ENCODE measurements around the gene ULK1.

Gene ULK1

DNA sequence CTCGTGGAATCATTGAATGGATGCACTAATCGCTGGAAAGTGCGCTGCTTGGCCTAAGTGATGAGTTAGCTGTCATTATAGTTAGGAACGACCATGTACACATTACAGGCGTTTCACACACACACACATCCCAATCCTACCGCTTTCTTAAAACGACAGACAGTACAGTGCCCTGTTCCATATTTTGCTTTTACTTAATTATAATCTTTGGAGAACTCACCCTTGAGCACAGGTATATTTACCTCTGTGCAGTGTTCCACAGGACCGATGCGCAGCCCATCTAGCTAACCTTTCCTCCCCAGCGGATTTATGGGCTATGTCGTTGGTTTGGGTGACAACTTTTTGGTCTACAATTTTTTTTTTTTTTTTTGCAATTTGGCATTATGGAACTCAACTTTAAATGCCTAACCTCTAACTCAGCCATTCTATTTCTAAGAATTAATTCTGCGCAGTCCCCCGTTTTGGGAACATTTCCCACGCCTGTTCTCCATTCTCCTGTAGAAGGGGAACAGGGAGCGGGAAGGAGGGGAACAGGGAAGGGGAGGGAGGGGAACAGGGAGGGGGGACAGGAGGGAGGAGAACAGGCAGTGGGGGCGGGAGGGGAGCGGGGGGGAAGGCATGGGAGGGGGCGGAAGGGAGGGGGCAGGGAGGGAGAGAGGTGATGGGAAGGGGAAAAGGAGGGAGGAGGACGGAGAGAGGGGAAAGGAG is 663 bp upstream of the ULK1 start:
- DNase-seq: no peak

DNA sequence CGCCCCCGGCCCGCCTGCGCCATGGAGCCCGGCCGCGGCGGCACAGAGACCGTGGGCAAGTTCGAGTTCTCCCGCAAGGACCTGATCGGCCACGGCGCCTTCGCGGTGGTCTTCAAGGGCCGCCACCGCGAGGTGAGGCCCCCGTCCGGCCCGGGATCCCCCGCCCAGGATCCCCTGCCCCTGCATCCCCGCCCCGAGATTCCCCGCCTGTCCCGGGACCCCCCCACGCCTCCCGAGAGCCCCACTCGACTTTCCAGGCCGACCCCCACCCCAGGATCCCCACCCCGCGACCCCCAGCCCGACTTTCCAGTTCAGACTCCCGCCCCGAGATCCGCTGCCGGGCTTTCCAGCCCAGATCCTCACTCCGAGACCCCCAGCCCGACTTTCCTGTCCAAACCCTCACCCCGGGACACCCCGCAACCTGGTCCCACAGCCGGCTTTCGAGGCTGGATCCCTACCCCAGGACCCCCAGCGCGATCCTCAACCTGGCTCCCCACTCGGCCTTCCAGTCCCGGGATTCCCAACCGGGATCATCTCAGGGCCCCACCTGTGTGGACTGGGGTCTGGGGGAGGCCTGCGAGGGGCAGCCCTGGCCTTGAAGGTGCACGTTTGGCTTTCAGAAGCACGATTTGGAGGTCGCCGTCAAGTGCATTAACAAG is 688 bp downstream of the ULK1 start:
- DNase-seq: no peak

DNA sequence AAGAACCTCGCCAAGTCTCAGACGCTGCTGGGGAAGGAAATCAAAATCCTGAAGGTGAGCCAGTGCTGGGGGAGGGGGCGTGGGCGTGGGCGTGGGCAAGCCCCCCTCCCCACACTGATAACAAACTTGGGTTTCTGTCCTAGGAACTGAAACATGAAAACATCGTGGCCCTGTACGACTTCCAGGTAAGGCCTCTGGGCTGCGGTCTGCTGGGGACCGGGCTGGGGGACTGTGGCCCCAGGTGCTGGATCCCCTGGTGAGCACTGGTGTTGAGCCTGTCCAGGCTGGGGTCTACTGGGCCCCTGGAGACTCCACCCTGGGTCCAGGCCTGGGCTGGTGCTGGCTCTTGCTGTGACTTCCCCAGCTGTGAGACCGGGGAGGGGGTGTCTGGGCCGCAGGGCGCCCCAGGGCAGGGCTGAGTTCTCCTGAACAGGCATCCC is 1.2 kb downstream of the ULK1 start:
- DNase-seq: no peak

DNA sequence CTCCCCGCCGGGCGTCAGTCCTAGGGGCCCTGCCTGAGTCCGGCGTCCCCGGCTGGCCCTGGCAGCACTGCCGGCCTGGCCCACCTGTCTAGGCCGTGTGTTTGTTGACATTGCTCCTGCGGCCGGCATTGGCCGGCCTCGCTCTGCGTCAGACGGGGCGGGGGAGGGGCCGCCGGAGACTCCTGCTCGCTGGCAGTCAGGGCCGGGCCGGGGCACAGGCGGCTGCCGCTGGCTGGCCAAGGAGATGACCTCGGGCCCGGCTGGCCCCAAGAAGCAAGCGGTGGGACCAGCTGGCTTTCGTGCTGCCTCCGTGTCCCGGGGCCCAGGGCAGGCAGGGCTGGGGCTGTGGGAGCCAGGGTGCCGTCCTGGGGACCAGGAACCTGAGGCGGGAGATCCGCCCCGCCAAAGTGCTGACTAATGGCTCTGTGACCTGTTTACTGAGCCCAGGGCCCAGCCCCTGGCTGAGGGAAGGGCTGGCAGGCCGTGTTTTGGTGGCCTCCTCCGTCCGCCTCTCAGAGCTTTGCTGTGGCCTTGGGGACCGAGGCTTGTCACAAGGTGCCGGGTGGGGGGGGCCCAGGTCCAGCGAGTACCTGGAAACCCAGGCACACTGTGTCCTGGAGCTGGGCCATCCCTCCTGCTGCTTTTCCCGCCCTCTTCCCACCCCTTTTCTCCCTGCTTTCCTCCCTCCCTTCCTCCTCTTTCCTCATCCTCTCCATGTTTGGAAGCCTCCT is 1.8 kb downstream of the ULK1 start:
- peak; percentile 83 for DNase-seq

DNA sequence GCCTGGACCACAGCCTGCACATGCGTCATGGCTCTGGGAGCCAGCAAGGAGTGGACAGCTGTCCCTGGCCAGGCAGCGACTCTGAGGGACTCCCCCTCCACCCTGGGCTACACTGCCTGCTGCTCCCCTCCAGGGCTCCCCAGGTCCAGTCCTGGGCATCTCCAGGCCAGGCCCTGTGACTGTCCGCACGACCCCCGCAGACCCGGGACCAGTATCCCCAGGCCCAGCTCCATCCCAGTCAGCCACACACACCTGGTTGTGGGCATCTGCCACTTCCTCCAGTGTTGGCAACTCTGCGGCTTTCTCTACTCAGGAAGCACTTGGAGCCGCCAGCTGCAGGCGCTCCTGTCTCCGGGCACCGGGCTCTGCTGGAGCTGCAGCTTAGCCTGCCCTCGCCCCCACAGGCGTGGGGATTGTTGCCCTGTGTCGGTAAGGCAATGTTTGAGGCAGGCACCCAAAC is 2.4 kb downstream of the ULK1 start:
- DNase-seq: no peak

DNA sequence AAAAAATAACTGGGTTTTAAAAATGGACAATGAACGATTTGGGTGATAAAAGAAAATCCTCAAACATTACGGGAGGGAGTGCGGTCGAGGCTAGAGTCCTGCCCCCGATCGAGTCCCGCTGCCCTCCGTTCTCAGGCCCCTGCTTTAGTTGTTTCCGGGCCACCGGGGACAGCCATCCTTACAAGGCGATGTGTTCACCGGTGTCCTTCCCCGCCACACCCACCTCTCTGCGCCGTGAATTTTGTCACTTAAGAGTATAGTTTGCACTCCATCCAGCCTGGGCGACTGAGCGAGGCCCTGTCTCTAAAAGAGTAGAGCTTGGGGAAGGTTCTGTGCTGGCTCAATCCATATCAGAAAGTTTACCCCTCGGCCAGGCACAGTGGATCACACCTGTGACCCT is 2.9 kb downstream of the ULK1 start:
- no peak for DNase-seq

DNA sequence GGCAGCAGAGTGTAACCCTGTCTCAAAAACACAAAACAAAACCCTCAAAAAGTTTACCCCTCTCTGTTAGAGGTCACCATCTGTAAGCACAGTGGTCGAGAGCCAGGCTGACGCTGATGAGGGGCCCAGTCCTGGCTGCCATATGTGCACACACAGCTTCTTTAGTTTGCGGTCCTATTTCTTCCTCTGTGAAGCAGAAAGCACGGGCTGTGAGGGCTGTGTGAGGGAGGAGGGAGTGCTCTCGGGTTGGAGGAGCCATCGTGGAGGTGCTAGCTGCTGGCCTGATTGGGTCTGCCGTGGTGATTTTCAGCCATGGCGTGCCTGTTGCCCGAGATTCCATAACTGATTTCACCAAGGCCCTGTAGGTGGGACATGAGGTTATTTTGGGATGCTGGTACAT is 3.5 kb downstream of the ULK1 start:
- DNase-seq: no peak

DNA sequence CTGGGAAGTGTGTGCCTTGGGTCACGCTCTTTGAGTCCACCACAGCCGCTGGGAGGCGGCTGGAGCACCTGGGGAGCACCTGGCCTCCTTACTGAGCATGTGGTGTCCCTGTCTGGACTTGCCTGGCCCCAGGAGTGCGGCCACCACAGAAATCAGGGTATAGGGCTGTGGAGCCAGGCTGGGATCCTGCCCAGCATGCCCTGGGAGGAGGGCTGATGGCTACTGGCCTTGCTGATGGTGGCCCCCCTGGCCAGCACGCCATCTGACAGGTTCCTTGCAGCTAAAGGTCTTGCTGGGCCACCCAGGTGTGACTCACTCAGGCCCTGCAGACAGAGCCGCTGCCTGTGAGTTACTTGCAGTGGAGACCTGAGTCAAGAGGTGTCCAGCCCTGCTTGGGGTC is 6.0 kb downstream of the ULK1 start:
- DNase-seq: no peak

DNA sequence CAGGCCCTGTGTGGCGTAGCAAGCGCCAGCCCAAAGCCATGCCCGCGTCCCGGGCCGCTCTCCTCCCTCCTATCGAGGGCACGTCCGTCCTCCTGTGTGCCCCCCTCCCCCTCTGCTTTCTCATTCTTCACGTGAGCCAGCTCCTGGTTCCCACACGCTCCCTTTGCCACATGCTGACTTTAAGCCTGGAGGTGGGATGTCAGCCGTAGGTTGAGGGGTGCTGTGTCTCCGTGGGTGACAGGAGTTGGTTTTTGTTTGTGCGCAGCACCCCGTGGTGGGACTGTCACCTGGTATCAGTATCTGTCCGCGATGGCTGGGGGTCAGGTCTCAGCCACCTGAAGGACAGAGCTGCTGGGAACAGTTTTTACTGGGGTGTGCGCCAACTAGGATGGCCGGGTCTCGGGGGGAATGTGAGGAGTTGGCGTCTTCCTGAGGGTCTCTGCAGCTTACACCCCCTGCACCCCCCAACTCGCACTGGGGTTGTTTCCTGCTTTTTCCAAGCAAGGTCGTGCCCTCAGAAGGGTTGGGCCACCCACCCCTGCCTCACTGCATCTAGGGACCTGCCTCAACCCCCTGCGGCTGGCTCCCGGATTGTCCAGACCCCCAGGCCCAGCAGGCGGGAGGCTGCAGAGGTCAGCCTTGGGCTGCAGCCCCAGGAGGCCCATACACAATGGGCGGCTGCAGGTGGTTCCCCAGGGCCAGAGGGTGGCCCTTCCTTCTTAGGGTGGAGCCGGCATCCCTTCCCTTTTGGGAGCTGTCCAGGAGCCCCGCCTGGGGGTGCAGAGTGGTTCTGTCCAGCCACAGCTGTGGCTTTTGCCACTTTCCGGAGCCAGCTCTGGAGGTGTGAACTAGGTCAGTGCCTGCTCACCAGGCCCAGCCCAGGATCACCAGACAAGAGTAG is 7.3 kb downstream of the ULK1 start:
- DNase-seq: no peak

DNA sequence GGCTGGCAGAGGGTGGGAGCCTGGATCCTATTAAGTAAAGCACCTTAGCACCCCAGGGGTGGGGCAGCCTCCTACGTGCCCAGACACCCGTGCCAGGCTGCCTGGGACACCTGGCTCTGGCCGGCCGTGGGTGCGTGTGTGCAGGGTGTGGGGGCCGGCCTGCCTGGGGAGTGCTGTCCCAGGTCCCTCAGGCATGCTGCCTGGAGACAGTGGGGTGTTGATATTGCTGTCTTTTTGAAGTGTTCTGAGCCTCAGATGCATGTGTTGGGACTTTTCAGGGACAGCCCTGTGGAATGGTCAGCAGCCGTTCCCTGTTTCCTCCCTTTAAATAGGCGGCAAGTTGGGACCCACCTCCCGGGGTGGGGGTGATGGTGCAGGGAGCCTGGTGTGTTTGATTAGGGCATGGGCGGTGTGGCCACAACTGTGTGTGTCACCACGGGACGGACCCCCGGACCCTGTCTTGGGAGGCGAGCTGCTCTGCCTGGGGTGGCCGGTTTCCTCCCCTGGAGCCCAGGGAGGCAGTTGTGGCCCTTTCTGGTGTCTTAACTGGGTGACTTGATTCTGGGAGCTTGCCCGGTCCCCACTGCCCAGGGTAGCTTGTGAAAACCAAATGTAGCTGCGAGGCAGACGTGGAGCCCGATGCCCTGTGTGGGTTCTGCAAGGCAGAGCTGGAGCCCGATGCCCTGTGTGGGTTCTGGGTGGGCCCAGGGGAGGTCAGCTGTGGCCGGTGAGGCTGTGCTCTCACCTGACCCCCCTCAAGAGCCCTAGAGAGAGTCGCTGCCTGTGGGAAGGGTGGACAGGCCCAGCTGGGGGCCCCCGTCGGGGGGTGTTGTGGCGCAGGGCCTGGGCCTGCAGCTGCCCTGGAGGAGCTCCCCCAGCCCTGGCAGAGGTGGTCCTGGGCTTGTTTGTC is 8.2 kb downstream of the ULK1 start:
- DNase-seq: no peak

DNA sequence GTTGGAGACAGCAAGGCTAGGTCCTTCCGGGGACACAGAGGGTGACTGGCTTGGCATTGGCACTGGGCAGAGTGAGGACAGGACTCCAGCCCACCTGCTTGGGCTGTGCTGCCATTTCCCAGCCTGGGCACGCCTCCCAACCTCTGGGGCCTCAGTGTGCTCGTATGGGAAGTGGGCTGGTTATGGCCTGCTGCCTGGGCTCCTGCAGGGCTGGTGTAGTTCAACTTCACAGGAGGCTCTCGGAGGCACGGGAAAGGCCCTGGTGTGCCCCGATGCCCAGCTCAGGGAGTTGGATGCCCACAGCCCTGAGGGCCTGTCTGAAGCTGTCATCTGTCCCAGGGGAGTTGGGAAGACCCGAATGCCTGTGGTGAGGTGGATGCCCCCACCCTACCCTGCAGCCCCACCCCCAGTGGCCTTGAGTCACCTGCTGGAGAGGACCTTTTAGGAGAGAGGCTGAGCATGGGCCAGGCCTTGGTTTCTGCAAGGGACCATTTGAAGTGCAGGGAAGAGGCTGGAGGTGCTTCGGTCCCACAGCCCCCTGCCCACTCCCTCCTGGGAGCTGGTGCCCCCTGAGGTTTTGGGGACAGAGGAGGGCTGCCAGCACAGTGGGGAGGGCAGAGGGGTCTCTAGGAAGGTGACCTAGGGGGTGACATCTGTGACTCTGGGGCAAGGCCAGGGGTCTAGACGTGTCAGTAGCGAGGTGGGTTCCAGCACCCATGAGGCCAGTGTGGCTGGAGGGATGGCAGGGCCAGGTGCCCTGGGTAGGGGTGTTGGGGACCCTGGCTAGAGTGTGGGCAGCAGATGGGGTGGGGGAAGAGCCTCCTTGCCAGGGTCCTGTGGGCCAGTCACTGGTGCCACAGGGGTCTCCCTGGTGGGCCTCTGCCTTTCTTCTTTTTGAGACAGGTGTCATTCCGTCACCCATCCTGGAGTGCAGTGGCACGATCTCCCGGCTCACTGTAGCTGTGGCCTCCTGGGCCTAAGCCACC is 9.1 kb downstream of the ULK1 start:
- DNase-seq: no peak

DNA sequence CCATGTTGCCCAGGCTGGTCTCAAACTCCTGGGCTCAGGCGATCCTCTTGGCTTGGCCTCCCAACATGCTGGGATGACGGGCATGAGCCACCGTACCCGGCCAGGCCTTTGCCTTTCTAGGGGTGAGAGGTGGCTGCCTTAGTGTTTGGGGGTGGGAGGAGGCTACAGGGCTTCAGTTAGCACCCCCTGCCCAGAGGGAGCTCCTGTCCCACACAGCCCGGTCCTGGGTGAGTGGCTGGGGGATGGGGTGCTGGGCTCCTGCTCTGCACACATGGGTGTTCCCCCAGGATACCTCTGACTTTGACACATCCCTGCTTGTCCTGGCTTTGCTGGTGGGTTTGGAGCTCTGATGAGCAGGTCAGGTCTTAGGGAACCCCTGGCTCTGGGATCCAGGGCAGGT is 9.9 kb downstream of the ULK1 start:
- DNase-seq: no peak

DNA sequence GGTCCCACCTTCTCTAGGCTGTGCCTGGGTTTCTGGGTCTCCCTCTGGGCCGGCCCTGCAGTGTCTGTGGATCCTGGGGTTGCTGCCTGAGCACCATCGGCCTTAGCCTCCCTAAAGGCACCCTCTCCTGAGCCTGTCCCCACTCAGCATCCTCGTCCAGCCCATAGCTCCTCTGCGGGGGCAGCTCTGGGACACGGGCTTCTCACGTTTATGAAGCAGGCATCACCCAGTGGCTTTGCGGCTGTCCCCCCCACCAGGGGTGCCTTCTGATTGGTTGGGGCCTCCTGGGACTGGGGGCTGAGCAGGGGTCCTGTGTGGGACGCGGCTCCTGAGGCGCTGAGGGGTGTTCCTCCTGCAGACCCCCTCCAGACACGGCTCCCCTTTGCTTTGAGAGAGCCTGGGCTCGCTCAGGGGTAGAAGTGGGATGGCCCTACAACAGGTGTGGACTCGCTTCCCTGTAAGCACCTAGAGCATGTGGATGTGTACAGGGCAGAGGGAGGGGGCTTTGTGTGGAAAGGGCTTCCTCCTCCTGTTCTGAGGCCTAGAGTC is 10.7 kb downstream of the ULK1 start:
- DNase-seq: no peak

DNA sequence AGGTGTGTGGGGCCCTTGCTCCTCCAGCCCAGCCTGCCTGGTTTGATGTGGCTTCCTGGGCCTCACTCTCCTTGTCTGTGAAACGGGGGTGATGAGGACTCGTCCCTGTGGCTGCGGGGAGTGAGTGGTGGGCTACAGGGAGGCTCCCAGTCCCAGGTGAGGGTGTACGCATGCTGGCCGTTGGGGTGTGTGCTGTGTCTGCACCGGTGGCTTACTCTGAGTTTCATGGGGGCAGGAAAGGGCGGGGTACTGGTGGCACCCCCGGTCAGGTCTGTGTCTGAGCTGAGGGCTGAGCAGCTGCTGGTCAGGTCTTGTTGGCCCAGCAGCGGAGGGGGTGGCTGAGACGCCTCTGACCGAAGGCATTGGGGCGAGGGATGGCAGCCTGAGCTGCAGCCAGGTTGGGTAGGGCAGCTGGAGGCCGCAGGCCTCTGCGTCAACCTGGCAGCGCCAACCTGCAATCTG is 11.2 kb downstream of the ULK1 start:
- no peak for DNase-seq

DNA sequence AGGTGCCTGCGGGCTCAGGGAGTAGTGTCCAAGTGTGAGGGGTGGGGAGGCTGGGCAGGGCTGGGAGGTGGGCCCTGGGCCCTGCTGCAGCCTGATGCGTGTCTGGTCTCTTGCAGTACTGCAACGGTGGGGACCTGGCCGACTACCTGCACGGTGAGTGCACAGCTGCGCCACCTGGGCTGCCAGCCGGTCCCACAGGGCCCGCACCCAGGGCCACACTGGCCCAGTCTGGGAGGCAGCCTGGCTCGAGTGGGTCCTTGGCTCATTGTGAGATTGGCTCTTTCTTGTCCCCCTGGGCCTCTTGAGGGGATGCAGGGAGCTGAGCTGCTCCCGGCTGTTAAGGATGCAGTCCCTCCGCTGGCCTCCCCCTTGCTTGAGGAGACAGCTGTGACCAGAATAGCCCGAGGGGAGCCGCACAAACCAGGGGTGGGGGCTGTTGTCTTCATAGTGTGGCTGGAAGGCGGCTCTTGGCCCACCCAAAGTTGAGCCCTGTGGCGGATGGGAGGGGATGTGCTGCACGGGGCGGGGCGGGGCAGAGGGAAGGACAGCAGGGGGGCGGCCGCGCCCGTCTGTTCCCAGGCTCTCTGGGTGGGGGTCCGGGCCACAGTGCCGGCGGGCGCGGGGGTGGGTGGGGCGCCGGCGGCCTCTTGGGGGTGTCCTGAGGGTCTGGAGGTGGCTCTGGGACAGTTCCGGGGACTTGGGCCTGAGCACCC is 13.1 kb downstream of the ULK1 start:
- DNase-seq: no peak

DNA sequence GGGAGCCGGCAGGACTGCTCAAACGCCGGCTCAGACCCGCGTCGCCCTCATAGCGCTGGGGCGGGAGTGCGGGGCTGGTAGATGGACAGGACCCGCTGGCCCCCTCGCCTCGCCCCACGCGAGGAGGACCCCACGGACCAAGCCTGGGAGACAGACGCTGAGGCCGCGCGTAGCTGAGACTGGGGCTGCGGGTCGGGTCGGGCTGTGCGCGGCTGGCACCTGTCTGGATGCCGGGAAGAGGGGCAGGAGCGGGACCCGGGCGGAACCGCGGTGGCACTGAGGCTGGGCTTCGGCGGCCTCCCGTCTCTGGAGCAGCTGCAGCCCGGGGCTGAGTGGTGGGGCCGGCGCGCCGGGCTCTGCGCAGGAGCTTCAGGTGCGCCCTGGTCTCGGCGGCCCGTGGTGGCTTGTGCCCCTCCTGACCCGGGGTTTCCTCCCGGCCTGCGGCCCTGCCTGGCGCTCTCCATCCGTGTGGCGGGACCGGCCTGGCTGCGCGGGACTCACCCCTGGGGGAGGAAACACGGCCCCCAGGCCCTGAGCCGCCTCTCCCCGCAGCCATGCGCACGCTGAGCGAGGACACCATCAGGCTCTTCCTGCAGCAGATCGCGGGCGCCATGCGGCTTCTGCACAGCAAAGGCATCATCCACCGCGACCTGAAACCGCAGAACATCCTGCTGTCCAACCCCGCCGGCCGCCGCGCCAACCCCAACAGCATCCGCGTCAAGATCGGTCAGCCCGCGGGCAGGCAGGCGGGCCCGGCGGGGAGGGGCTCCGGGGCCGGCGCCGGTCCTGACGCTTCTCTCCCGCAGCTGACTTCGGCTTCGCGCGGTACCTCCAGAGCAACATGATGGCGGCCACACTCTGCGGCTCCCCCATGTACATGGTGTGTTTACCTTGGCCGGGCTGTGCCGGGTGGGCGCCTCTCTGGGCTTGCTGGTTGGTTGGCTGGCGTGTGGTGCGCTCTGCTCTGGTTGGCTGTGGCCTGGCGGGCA is 14.0 kb downstream of the ULK1 start:
- DNase-seq: no peak

DNA sequence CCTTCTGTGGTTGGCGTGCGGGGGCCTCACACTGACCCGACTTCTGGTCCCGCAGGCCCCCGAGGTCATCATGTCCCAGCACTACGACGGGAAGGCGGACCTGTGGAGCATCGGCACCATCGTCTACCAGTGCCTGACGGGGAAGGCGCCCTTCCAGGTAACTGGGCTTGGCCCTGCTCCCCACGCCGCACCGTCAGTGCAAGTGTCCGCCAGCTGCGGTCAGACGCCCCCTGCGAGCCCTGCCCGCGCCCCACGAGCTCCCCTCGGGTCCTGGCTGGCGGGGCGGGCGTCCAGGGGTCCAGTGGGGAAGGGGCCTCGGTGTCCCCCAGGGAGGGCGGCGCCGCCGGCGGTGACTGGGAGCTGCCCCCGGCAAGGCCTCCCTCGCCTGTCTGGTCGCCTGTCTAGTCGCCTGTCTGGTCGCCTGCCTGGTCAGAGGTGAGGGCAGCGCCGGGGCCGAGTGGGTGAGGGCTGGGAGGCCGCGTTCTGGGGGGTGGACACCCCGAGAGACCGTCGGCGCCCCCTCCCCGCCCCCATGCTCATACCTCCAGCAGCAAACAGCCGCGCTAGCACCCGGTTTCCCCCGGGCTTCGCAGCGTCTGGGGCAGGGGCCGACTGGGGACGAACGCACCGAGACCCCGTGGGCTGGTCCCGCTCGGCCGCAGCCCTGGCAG is 14.8 kb downstream of the ULK1 start:
- DNase-seq: no peak
